Esophagus squamous epithelium (tissue), 5 donors: Measurements from ENCODE around the gene ACTR5. TPM values are rescaled to one million over a fixed set of nuclear protein-coding genes. Genes with fewer than 3 reads are reported as not detected.

Experiments used
- DNase-seq: peaks from one replicate; lab custom pipeline; 2025; lab: John Stamatoyannopoulos, UW
- H3K27ac ChIP-seq, 4 donors: fragments of 200-600 bp; sonication (generic); one replicate each; pipeline ENCODE4 v1.5.1; 2016 to 2019; ENCODE audit warnings: mild to moderate bottlenecking in 1 of 4
- H3K27me3 ChIP-seq, 4 donors: fragments of 200-600 bp; sonication (generic); 1 replicate in 3 of 4; 2 replicates in 1 of 4; pipeline versions ENCODE4 v1.5.1 to v1.6.0; 2017 to 2021; ENCODE audit warnings: antibody characterized with exemption in 1 of 4
- H3K36me3 ChIP-seq, 3 donors: fragments of 200-600 bp; sonication (generic); one replicate each; pipeline ENCODE4 v1.5.1; 2016 to 2019
- H3K4me1 ChIP-seq, 3 donors: fragments of 200-600 bp; sonication (generic); one replicate each; pipeline ENCODE4 v1.5.1; 2017 to 2019
- H3K4me3 ChIP-seq, 4 donors: fragments of 200-600 bp; sonication (generic); 1 replicate in 3 of 4; 2 replicates in 1 of 4; pipeline ENCODE4 v1.5.1; 2016 to 2019; ENCODE audit warnings: mild to moderate bottlenecking in 2 of 4, moderate library complexity in 1 of 4
- H3K9me3 ChIP-seq, 3 donors: fragments of 200-600 bp; sonication (generic); one replicate each; pipeline ENCODE4 v1.5.1; 2016 to 2019
- POLR2A ChIP-seq, 4 donors: fragments of 450-650 bp; IDR thresholded peaks; one replicate each; pipeline ENCODE4 v1.6.1; 2017; ENCODE audit warnings: antibody characterized with exemption in 4 of 4, mild to moderate bottlenecking in 4 of 4, moderate library complexity in 3 of 4
- WGBS, 2 donors: methylation state at CpG; one replicate each; pipeline ENCODE4 v1.1.5; 2018; 5-methylcytosine and 5-hydroxymethylcytosine counted together
- intact Hi-C: fragments of 100-400 bp; cut with DNase I; formaldehyde crosslinking; loops from one replicate; pipeline ENCODE4 v1.15.0; 2022
- total RNA-seq, 4 donors: library from RNA; depleted of rRNA; stranded (reverse); fragments of >200 nt; gene quantifications; one replicate each; pipeline ENCODE4 v1.1.0, GENCODE V29; 2016
- TF ChIP-seq, protein P1 (sequence below), 6 experiments: fragments of 450-650 bp in 4 of 6; fragments of 200-600 bp in 2 of 6; sonication (generic) in 2 of 6; IDR thresholded peaks; one replicate each; pipeline ENCODE4 v1.5.1; 2016 to 2019; ENCODE audit warnings: antibody characterized with exemption in 6 of 6, mild to moderate bottlenecking in 4 of 6, moderate library complexity in 4 of 6
- donor health status: DM: yes; HTN: yes; CAD: no.

The ACTR5 gene
- total RNA-seq, 4 donors from 2014 or later: 7.0 to 12.2 (median 8.9) TPM

GRCh38 chr20:38728911-38729642 is 19.2 kb upstream of the ACTR5 start:
- DNase-seq: no peak
- no peak for TF ChIP-seq POLR2A (IDR thresholded peaks at IDR 0.05)
- TF ChIP-seq, protein P1, sequence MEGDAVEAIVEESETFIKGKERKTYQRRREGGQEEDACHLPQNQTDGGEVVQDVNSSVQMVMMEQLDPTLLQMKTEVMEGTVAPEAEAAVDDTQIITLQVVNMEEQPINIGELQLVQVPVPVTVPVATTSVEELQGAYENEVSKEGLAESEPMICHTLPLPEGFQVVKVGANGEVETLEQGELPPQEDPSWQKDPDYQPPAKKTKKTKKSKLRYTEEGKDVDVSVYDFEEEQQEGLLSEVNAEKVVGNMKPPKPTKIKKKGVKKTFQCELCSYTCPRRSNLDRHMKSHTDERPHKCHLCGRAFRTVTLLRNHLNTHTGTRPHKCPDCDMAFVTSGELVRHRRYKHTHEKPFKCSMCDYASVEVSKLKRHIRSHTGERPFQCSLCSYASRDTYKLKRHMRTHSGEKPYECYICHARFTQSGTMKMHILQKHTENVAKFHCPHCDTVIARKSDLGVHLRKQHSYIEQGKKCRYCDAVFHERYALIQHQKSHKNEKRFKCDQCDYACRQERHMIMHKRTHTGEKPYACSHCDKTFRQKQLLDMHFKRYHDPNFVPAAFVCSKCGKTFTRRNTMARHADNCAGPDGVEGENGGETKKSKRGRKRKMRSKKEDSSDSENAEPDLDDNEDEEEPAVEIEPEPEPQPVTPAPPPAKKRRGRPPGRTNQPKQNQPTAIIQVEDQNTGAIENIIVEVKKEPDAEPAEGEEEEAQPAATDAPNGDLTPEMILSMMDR (IDR thresholded peaks at IDR 0.05): no peak
- WGBS, 2 donors: 4 to 9% methylated on average over 30 to 33 of the region's 41 CpGs
- intact Hi-C loops: no loop called here
- no peaks in the 10 kb centered on the region for H3K36me3 ChIP-seq
- H3K27ac ChIP-seq: no peak overlapping the region
- H3K9me3 ChIP-seq: no peaks in the 10 kb centered on the region
- peaks cover 18 to 79% (median 26%) of the 10 kb centered on the region in 3 donors for H3K4me1 ChIP-seq
- H3K27me3 ChIP-seq: peaks cover 46 to 100% (median 73%) of the 10 kb centered on the region in 4 donors
- H3K4me3 ChIP-seq: no peak overlapping the region

GRCh38 chr20:38729767-38730166 is 18.5 kb upstream of the ACTR5 start:
- Histone ChIP-seq H3K27ac (no peak overlapping the region), H3K27me3 (peaks cover 40 to 100% (median 69%) of the 10 kb centered on the region in 4 donors), H3K4me3 (no peak overlapping the region), H3K9me3 (no peaks in the 10 kb centered on the region), H3K36me3 (no peaks in the 10 kb centered on the region), H3K4me1 (peaks cover 12 to 72% (median 23%) of the 10 kb centered on the region in 3 donors)
- no peak for DNase-seq
- intact Hi-C loops: no loop called here
- WGBS, 2 donors: 5% methylated on average over 4 of the region's 7 CpGs; no CpG with 5 or more reads in 1 of the 2 donors
- no peak for TF ChIP-seq POLR2A (IDR thresholded peaks at IDR 0.05)
- TF ChIP-seq, protein P1 (IDR thresholded peaks at IDR 0.05): no peak

DNA sequence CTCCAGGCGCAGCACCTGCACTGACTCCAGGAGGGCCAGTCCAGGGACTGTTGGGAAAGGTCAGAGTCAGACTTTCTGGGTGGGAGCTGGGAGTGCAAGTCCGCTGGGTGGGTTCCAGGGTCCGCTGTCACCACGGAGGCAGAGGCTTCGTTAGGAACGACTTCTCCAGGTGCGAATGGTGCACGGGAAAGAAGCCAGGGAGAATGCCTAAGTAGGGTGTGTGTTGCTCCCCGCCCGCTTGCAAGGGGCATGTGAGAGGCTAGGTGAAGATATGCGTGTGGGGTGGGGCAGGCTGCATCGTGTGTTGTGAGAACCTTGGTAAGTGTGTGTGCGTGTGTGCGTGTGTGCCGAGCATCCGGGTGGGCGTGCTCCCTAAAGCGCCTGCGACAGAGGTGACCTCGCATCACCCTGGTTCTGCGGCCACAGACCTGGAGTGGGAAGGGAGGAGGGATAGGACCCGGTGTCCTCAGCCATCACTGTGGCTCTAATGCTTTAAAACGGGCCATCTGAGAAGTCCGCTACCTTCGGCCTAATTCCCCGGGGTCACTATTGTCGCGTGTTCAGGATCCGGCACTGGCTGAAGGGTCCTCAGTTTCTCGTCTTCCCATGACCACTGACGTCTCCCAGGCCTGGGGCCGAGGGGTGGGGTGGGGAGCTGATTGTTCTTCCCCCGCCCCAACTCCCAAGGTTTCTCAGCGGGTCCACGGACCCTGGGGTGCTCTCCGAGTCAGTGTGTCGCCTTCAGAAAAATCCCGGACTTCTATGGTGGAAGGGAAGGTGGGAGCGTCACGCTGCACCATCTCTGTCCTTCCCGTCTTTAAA is 17.9 kb upstream of the ACTR5 start:
- no peak for DNase-seq

GRCh38 chr20:38730989-38731737 is 17.1 kb upstream of the ACTR5 start:
- Histone ChIP-seq H3K36me3 (no peaks in the 10 kb centered on the region), H3K27me3 (peaks cover 32 to 100% (median 55%) of the 10 kb centered on the region in 4 donors), H3K4me3 (peak overlapping the region in 3 of 4 donors; percentile 11 to 59 (median 37)), H3K4me1 (peaks cover 11 to 58% (median 18%) of the 10 kb centered on the region in 3 donors), H3K9me3 (no peaks in the 10 kb centered on the region), H3K27ac (no peak overlapping the region)
- DNase-seq: no peak
- TF ChIP-seq POLR2A (IDR thresholded peaks at IDR 0.05): no peak
- TF ChIP-seq, protein P1 (IDR thresholded peaks at IDR 0.05): peak; percentile 89 to 97 (median 93)
- intact Hi-C loops: no loop called here
- 0 to 1% methylated on average over 14 to 31 of the region's 40 CpGs for WGBS, 2 donors

More for the DNA sequence above, 17.9 kb upstream of the ACTR5 start:
- 5 to 12% methylated on average over 26 to 27 of the region's 41 CpGs for WGBS, 2 donors
- TF ChIP-seq, protein P1 (IDR thresholded peaks at IDR 0.05): no peak
- TF ChIP-seq POLR2A (IDR thresholded peaks at IDR 0.05): no peak
- Histone ChIP-seq H3K9me3 (no peaks in the 10 kb centered on the region), H3K4me3 (peak overlapping the region in 2 of 4 donors; percentile 37 to 59), H3K27ac (no peak overlapping the region), H3K27me3 (peaks cover 40 to 100% (median 63%) of the 10 kb centered on the region in 4 donors), H3K4me1 (peaks cover 11 to 66% (median 18%) of the 10 kb centered on the region in 3 donors), H3K36me3 (no peaks in the 10 kb centered on the region)
- intact Hi-C loops: no loop called here
